GM12878 (cell line): Measurements from ENCODE around the gene GABBR2. TPM values are rescaled to one million over a fixed set of nuclear protein-coding genes. Genes with fewer than 3 reads are reported as not detected.

Experiments
- ATAC-seq: fragments of 200-7000 bp; cut with Tn5 transposase; 3 replicates; pipeline ENCODE4 v1.9.1; 2020; ENCODE audit warnings: mild to moderate bottlenecking, moderate library complexity
- BruUV-seq: library from RNA; stranded (reverse); fragments of 400-500 nt; replicated peaks from 2 replicates; lab custom pipeline; 2021; lab: Mats Ljungman, UMichigan
- CTCF ChIA-PET: fragments of 300-600 bp; sonication (Branson Sonifier 250); formaldehyde crosslinking; extraction: SDS; loops from one replicate; lab custom pipeline; 2021; ENCODE audit warnings: inconsistent platforms; lab: Yijun Ruan, JAX
- POLR2A ChIA-PET: fragments of 350-600 bp; formaldehyde crosslinking; extraction: SDS; loops from one replicate; lab custom pipeline; 2021; ENCODE audit warnings: inconsistent platforms; lab: Charles Lee
- RAD21 ChIA-PET: fragments of 300-600 bp; sonication (Branson Sonifier 250); formaldehyde crosslinking; loops from one replicate; lab custom pipeline; 2023; ENCODE audit warnings: antibody characterized with exemption; ENCODE audit not compliant: unreplicated experiment; lab: Charles Lee
- SMC1A ChIA-PET: fragments of 300-600 bp; sonication (Branson Sonifier 250); formaldehyde crosslinking; loops from one replicate; lab custom pipeline; 2023; ENCODE audit not compliant: unreplicated experiment, uncharacterized antibody; lab: Charles Lee
- DNase-seq: peaks from one replicate; pipeline ENCODE4 v3.0.0-alpha.2; 2011; ENCODE audit warnings: low read depth, low spot score
- FAIRE-seq: peaks from 3 replicates; lab custom pipeline; 2011; peaks lifted over from hg19 to GRCh38; lab: Jason Lieb, UNC
- H2AFZ ChIP-seq: 2 replicates; pipeline ENCODE4 v1.6.0; 2011; ENCODE audit warnings: low read depth, low read length, control low read depth; ENCODE audit not compliant: control insufficient read depth
- H3K27ac ChIP-seq: 2 replicates; pipeline ENCODE4 v1.5.1; 2011; ENCODE audit warnings: control low read depth; ENCODE audit not compliant: control insufficient read depth, insufficient read depth
- H3K27me3 ChIP-seq, 2 experiments: replicated peaks in 1 of 2; 2 replicates each; pipeline versions ENCODE4 v1.6.0 to v1.6.1; 2011; ENCODE audit warnings: low read length in 1 of 2; ENCODE audit not compliant: control insufficient read depth in 2 of 2, insufficient read depth in 2 of 2
- H3K36me3 ChIP-seq, 2 experiments: 2 replicates each; pipeline ENCODE4 v1.5.1; 2011; ENCODE audit warnings: low read length in 1 of 2; ENCODE audit not compliant: control insufficient read depth in 2 of 2, insufficient read depth in 2 of 2
- H3K4me1 ChIP-seq: 2 replicates; pipeline ENCODE4 v1.6.1; 2011; ENCODE audit warnings: mild to moderate bottlenecking, low read length, moderate library complexity, mixed read lengths; ENCODE audit not compliant: control insufficient read depth, insufficient read depth
- H3K4me2 ChIP-seq: 2 replicates; pipeline ENCODE4 v1.6.0; 2011; ENCODE audit warnings: control low read depth; ENCODE audit not compliant: control insufficient read depth, insufficient read depth
- H3K4me3 ChIP-seq: fragments of 200-600 bp; sonication (generic); 2 replicates; pipeline ENCODE4 v1.5.1; 2016
- H3K79me2 ChIP-seq: 2 replicates; pipeline ENCODE4 v1.6.0; 2011; ENCODE audit warnings: low read length; ENCODE audit not compliant: control insufficient read depth, insufficient read depth
- H3K9ac ChIP-seq: 2 replicates; pipeline ENCODE4 v1.8.0; 2011; ENCODE audit warnings: low read length, control low read depth, mixed read lengths; ENCODE audit not compliant: control insufficient read depth, insufficient read depth
- H3K9me3 ChIP-seq: replicated peaks from 3 replicates; pipeline ENCODE4 v1.5.1; 2011; ENCODE audit warnings: mild to moderate bottlenecking, low read length; ENCODE audit not compliant: control insufficient read depth, insufficient read depth
- H4K20me1 ChIP-seq: 2 replicates; pipeline ENCODE4 v1.6.0; 2011; ENCODE audit not compliant: control insufficient read depth, insufficient read depth
- HDAC6 ChIP-seq: fragments of 200-600 bp; sonication (generic); IDR thresholded peaks from one replicate; pipeline ENCODE4 v1.8.0; 2017; ENCODE audit warnings: antibody characterized with exemption; ENCODE audit not compliant: unreplicated experiment
- JUNB ChIP-seq: IDR thresholded peaks from 2 replicates; pipeline ENCODE4 v1.6.1; 2016; ENCODE audit warnings: antibody characterized with exemption, mild to moderate bottlenecking
- RB1 ChIP-seq: fragments of 450-650 bp; formaldehyde crosslinking; IDR thresholded peaks from 2 replicates; pipeline ENCODE4 v1.6.1; 2017; ENCODE audit warnings: mild to moderate bottlenecking, borderline replicate concordance
- RFX5 ChIP-seq: IDR thresholded peaks from 2 replicates; pipeline ENCODE4 v1.6.1; 2011; ENCODE audit warnings: low read depth, low read length, improper control_type of control experiment
- TAF1 ChIP-seq: IDR thresholded peaks from 2 replicates; pipeline ENCODE4 v1.6.1; 2011; ENCODE audit warnings: mild to moderate bottlenecking, low read depth, low read length, borderline replicate concordance
- WGBS: methylation state at CpG from one replicate; pipeline ENCODE4 v1.1.6; 2016; ENCODE audit warnings: low lambda C conversion rate; ENCODE audit not compliant: insufficient replicate concordance, insufficient coverage; ENCODE audit errors: missing lambda C conversion rate; 5-methylcytosine and 5-hydroxymethylcytosine counted together
- in situ Hi-C: fragments of 300-500 bp; cut with MboI; formaldehyde crosslinking; loops from 9 replicates; pipeline ENCODE4 v1.14.3; 2018; ENCODE audit warnings: mixed read lengths
- intact Hi-C: fragments of 100-400 bp; cut with micrococcal nuclease; formaldehyde crosslinking; loops from one replicate; pipeline ENCODE4 v1.14.2; 2022; ENCODE audit not compliant: unreplicated experiment
- polyA plus RNA-seq, 11 experiments: library from polyadenylated mRNA; depleted of rRNA in 4 of 11; unstranded in 6 of 11; stranded (reverse) in 5 of 11; fragments of >200 nt; fragmentation: Nextera tagmentation in 4 of 11; fragmentation: Illumina TruSeq in 1 of 11; extraction: Ambion mirVana in 4 of 11; extraction: Trizol in 1 of 11; gene quantifications; 1 replicate in 1 of 11; 2 replicates in 10 of 11; pipeline versions ENCODE4 v1.2.1 to v1.2.3, GENCODE V29; 2011 to 2016; ENCODE audit warnings: inconsistent platforms in 2 of 11, missing spikeins in 2 of 11, low read depth in 1 of 11
- total RNA-seq, 4 experiments: library from RNA; depleted of rRNA in 3 of 4; stranded (reverse); fragments of >200 nt in 3 of 4; fragmentation: Illumina TruSeq in 1 of 4; extraction: Trizol in 1 of 4; gene quantifications; 2 replicates each; pipeline versions ENCODE4 v1.2.1 to v1.2.3, GENCODE V29; 2013 to 2021
- TF ChIP-seq, protein P1 (sequence below): IDR thresholded peaks from 2 replicates; pipeline ENCODE4 v1.6.1; 2012; ENCODE audit warnings: improper control_type of control experiment, low read depth, low read length; ENCODE audit not compliant: insufficient replicate concordance
- TF ChIP-seq, protein P2 (sequence below), 3 experiments: IDR thresholded peaks in 2 of 3; conservative IDR thresholded peaks in 1 of 3; 2 replicates each; pipeline ENCODE4 v1.5.1; 2011; ENCODE audit warnings: low read depth in 3 of 3, low read length in 3 of 3, mild to moderate bottlenecking in 3 of 3, control low read depth in 2 of 3, moderate library complexity in 2 of 3, inconsistent platforms in 1 of 3, mixed read lengths in 1 of 3; ENCODE audit not compliant: control insufficient read depth in 2 of 3, insufficient read depth in 1 of 3; ENCODE audit errors: extremely low read depth in 1 of 3
- TF ChIP-seq, protein P3 (sequence below): IDR thresholded peaks from 2 replicates; pipeline ENCODE4 v1.6.1; 2011; ENCODE audit warnings: borderline replicate concordance, low read depth, mild to moderate bottlenecking, moderate library complexity, mixed read lengths, low read length; ENCODE audit not compliant: insufficient read depth; ENCODE audit errors: extremely low read length
- TF ChIP-seq, protein P4 (sequence below): fragments of 450-650 bp; IDR thresholded peaks from 2 replicates; pipeline ENCODE4 v1.6.1; 2016; ENCODE audit warnings: mild to moderate bottlenecking
- TF ChIP-seq, protein P5 (sequence below): fragments of 450-650 bp; IDR thresholded peaks from 2 replicates; pipeline ENCODE4 v1.6.1; 2016; ENCODE audit warnings: mild to moderate bottlenecking, moderate library complexity, borderline replicate concordance

GABBR2 gene
- total and polyA plus RNA-seq, 10 of the 15 experiments (the other 5 are each of a cell fraction or from before 2014, with no cell fraction given) = 0.02 to 2.2 (median 0.06) TPM; not detected in 2

DNA sequence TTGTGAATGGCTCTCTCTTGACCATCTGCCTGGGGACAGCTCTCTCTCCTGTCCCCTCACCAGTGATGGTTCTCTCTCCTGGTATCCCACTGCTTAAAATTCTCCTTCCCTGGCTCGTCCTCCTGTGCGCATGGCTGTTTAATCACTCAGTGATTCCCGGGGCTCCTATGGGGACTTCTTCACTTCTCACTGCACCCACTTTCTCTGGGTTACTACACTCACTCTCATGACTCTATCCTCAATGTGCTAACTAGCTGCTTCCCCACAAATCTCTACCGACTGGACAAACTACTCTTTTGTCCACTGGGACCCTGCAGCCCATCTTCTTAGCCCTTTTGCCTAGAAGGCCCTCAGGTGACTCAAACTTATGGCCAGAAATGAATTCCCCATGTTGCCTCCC lies 364.2 kb downstream of the GABBR2 start:
- FAIRE-seq (no peak), ATAC-seq (no peak), DNase-seq (no peak)
- intact Hi-C loops (no loop called here), in situ Hi-C loops (no loop called here)
- Histone ChIP-seq H3K4me3 (no peak overlapping the region), H4K20me1 (no peaks in the 10 kb centered on the region), H3K27ac (no peak overlapping the region), H3K4me1 (no peaks in the 10 kb centered on the region), H2AFZ (no peak overlapping the region), H3K9me3 (no peaks in the 10 kb centered on the region), H3K27me3 (peaks cover 3 to 8% of the 10 kb centered on the region in 2 experiments), H3K79me2 (no peaks in the 10 kb centered on the region), H3K9ac (no peak overlapping the region), H3K4me2 (no peak overlapping the region), H3K36me3 (no peaks in the 10 kb centered on the region)
- no TSS peak for BruUV-seq
- CTCF ChIA-PET = interaction anchor here (1.0 to 1.2 kb wide), 2 partner anchors 17 to 431 kb away, joined by 3 read pairs; no protein-coding TSS in a partner anchor
- 25% methylated on average over 4 of the region's 4 CpGs for WGBS
- POLR2A ChIA-PET = no interaction called here
- RAD21 ChIA-PET = no interaction called here
- SMC1A ChIA-PET = no interaction called here
- TF ChIP-seq, protein P1, sequence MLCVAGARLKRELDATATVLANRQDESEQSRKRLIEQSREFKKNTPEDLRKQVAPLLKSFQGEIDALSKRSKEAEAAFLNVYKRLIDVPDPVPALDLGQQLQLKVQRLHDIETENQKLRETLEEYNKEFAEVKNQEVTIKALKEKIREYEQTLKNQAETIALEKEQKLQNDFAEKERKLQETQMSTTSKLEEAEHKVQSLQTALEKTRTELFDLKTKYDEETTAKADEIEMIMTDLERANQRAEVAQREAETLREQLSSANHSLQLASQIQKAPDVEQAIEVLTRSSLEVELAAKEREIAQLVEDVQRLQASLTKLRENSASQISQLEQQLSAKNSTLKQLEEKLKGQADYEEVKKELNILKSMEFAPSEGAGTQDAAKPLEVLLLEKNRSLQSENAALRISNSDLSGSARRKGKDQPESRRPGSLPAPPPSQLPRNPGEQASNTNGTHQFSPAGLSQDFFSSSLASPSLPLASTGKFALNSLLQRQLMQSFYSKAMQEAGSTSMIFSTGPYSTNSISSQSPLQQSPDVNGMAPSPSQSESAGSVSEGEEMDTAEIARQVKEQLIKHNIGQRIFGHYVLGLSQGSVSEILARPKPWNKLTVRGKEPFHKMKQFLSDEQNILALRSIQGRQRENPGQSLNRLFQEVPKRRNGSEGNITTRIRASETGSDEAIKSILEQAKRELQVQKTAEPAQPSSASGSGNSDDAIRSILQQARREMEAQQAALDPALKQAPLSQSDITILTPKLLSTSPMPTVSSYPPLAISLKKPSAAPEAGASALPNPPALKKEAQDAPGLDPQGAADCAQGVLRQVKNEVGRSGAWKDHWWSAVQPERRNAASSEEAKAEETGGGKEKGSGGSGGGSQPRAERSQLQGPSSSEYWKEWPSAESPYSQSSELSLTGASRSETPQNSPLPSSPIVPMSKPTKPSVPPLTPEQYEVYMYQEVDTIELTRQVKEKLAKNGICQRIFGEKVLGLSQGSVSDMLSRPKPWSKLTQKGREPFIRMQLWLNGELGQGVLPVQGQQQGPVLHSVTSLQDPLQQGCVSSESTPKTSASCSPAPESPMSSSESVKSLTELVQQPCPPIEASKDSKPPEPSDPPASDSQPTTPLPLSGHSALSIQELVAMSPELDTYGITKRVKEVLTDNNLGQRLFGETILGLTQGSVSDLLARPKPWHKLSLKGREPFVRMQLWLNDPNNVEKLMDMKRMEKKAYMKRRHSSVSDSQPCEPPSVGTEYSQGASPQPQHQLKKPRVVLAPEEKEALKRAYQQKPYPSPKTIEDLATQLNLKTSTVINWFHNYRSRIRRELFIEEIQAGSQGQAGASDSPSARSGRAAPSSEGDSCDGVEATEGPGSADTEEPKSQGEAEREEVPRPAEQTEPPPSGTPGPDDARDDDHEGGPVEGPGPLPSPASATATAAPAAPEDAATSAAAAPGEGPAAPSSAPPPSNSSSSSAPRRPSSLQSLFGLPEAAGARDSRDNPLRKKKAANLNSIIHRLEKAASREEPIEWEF = no peak
- TF ChIP-seq, protein P2, sequence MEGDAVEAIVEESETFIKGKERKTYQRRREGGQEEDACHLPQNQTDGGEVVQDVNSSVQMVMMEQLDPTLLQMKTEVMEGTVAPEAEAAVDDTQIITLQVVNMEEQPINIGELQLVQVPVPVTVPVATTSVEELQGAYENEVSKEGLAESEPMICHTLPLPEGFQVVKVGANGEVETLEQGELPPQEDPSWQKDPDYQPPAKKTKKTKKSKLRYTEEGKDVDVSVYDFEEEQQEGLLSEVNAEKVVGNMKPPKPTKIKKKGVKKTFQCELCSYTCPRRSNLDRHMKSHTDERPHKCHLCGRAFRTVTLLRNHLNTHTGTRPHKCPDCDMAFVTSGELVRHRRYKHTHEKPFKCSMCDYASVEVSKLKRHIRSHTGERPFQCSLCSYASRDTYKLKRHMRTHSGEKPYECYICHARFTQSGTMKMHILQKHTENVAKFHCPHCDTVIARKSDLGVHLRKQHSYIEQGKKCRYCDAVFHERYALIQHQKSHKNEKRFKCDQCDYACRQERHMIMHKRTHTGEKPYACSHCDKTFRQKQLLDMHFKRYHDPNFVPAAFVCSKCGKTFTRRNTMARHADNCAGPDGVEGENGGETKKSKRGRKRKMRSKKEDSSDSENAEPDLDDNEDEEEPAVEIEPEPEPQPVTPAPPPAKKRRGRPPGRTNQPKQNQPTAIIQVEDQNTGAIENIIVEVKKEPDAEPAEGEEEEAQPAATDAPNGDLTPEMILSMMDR (IDR thresholded peaks at IDR 0.05 in 2 of 3, conservative IDR thresholded peaks at IDR 0.05 in 1 of 3; ENCODE audit: control insufficient read depth in 2 of 3, extremely low read depth in 1 of 3, insufficient read depth in 1 of 3, low read depth in 3 of 3, low read length in 3 of 3) = no peak
- TF ChIP-seq, protein P3, sequence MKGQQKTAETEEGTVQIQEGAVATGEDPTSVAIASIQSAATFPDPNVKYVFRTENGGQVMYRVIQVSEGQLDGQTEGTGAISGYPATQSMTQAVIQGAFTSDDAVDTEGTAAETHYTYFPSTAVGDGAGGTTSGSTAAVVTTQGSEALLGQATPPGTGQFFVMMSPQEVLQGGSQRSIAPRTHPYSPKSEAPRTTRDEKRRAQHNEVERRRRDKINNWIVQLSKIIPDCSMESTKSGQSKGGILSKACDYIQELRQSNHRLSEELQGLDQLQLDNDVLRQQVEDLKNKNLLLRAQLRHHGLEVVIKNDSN = no peak
- TF ChIP-seq RB1 (no peak), HDAC6 (no peak), RFX5 (no peak), TAF1 (no peak), JUNB (no peak)
- TF ChIP-seq, protein P4, sequence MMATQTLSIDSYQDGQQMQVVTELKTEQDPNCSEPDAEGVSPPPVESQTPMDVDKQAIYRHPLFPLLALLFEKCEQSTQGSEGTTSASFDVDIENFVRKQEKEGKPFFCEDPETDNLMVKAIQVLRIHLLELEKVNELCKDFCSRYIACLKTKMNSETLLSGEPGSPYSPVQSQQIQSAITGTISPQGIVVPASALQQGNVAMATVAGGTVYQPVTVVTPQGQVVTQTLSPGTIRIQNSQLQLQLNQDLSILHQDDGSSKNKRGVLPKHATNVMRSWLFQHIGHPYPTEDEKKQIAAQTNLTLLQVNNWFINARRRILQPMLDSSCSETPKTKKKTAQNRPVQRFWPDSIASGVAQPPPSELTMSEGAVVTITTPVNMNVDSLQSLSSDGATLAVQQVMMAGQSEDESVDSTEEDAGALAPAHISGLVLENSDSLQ = no peak
- TF ChIP-seq, protein P5, sequence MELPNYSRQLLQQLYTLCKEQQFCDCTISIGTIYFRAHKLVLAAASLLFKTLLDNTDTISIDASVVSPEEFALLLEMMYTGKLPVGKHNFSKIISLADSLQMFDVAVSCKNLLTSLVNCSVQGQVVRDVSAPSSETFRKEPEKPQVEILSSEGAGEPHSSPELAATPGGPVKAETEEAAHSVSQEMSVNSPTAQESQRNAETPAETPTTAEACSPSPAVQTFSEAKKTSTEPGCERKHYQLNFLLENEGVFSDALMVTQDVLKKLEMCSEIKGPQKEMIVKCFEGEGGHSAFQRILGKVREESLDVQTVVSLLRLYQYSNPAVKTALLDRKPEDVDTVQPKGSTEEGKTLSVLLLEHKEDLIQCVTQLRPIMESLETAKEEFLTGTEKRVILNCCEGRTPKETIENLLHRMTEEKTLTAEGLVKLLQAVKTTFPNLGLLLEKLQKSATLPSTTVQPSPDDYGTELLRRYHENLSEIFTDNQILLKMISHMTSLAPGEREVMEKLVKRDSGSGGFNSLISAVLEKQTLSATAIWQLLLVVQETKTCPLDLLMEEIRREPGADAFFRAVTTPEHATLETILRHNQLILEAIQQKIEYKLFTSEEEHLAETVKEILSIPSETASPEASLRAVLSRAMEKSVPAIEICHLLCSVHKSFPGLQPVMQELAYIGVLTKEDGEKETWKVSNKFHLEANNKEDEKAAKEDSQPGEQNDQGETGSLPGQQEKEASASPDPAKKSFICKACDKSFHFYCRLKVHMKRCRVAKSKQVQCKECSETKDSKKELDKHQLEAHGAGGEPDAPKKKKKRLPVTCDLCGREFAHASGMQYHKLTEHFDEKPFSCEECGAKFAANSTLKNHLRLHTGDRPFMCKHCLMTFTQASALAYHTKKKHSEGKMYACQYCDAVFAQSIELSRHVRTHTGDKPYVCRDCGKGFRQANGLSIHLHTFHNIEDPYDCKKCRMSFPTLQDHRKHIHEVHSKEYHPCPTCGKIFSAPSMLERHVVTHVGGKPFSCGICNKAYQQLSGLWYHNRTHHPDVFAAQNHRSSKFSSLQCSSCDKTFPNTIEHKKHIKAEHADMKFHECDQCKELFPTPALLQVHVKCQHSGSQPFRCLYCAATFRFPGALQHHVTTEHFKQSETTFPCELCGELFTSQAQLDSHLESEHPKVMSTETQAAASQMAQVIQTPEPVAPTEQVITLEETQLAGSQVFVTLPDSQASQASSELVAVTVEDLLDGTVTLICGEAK = no peak
